Astrocyte of the cerebellum (primary cell): Measurements from ENCODE around the gene ZGPAT.

ENCODE experiments used
- DNase-seq: peaks from one replicate; pipeline ENCODE4 v3.0.0-alpha.2; 2011; ENCODE audit warnings: low read depth
- H3K4me3 ChIP-seq: 2 replicates; pipeline ENCODE4 v1.5.1; 2011; ENCODE audit warnings: mild to moderate bottlenecking, low read depth, low read length, moderate library complexity
- CTCF ChIP-seq: IDR thresholded peaks from 2 replicates; pipeline ENCODE4 v1.5.1; 2012; ENCODE audit warnings: low read length, low read depth, moderate library complexity, mild to moderate bottlenecking; ENCODE audit errors: missing control alignments
- in situ Hi-C: cut with HindIII; loops from 2 replicates; pipeline ENCODE4 v1.10.0; 2017; ENCODE audit warnings: low sequenced_read_pairs

The ZGPAT gene

GRCh38 chr20:63740070-63740626, 32.3 kb downstream of the ZGPAT start:
- peak overlapping the region; percentile 61 for H3K4me3 ChIP-seq
- no peak for TF ChIP-seq CTCF
- in situ Hi-C loops, result no loop called here
- no peak for DNase-seq

- in situ Hi-C loops, result no loop called here
These were observed 33.0 kb downstream of the ZGPAT start for GRCh38 chr20:63740627-63741353.

GRCh38 chr20:63741354-63741675, 33.5 kb downstream of the ZGPAT start:
- peak overlapping the region; percentile 61 for H3K4me3 ChIP-seq
- DNase-seq, result no peak
- TF ChIP-seq CTCF, result no peak
- in situ Hi-C loops, result no loop called here

More at GRCh38 chr20:63740627-63741353, 33.0 kb downstream of the ZGPAT start:
- H3K4me3 ChIP-seq, result peak overlapping the region; percentile 61
- TF ChIP-seq CTCF, result peak; percentile 23
- DNase-seq, result peak; percentile 70

- DNase-seq, result no peak
- peak overlapping the region; percentile 61 for H3K4me3 ChIP-seq
- no peak for TF ChIP-seq CTCF
- in situ Hi-C loops, result no loop called here
These were observed 34.0 kb downstream of the ZGPAT start for GRCh38 chr20:63741676-63742380.

GRCh38 chr20:63742381-63743024, 34.7 kb downstream of the ZGPAT start:
- TF ChIP-seq CTCF, result no peak
- in situ Hi-C loops, result no loop called here
- H3K4me3 ChIP-seq, result no peak overlapping the region
- no peak for DNase-seq

- no peak for DNase-seq
- H3K4me3 ChIP-seq, result no peak overlapping the region
- TF ChIP-seq CTCF, result no peak
- in situ Hi-C loops, result no loop called here
These were observed 35.6 kb downstream of the ZGPAT start for GRCh38 chr20:63743210-63743970.
